Esophagus muscularis mucosa (tissue), 4 donors: ENCODE measurements around the gene EPSTI1.

Experiments used
- EP300 ChIP-seq: sonication (generic); formaldehyde crosslinking; IDR thresholded peaks from one replicate; pipeline ENCODE4 v1.6.1; 2017; ENCODE audit warnings: antibody characterized with exemption
- POLR2A ChIP-seq: fragments of 450-650 bp; IDR thresholded peaks from one replicate; pipeline ENCODE4 v1.6.1; 2017; ENCODE audit warnings: antibody characterized with exemption, moderate library complexity, mild to moderate bottlenecking, low read depth
- TF ChIP-seq, protein P1 (sequence below), 3 experiments: fragments of 200-600 bp in 2 of 3; fragments of 450-650 bp in 1 of 3; sonication (generic) in 2 of 3; IDR thresholded peaks; one replicate each; pipeline ENCODE4 v1.5.1; 2017 to 2019; ENCODE audit warnings: antibody characterized with exemption in 3 of 3, mild to moderate bottlenecking in 2 of 3, moderate library complexity in 1 of 3

DNA sequence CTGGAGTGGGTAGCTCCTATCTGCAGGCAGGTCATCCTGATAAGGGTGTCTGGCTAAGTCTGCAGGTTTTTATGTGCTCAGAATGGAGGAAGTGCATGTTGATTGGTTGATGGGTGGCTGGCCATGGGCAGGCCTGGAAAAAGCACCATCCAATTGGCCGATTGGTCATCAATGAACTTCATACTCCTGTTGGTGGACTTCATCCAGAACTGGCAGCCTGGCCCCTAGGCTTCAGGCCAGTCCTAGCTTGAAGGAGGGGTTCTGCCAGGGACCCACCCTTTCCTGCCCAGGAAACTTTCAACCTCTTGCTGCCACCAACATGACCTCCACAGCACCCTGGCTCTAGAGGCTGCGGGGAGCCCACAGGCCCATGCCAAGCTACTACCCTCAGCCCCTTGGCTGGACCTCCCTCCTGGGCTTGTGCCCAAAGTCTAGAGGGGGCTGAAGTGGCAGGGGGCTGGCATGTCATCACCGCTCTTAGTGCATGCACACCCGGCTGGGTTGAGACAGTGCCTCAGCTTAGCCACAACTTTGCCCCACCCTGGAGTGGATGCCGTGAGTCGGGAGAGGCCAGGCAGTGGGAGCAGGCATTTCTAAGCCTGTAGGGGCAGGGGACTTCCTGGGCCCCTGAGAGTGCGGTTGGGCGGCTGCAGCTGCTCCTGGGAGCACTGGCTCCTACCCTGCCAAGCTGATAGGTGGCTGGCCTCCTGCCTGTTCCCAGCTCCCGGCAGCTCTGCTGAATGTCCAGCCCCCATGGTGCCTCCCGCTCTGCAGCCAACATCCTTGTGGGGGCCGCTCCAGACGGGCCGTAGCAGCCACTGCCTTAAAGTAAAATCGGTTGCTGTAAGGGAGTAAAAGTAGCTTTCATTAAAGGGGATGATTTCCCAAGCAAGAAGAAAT is 44.6 kb upstream of the EPSTI1 start:
- TF ChIP-seq, protein P1, sequence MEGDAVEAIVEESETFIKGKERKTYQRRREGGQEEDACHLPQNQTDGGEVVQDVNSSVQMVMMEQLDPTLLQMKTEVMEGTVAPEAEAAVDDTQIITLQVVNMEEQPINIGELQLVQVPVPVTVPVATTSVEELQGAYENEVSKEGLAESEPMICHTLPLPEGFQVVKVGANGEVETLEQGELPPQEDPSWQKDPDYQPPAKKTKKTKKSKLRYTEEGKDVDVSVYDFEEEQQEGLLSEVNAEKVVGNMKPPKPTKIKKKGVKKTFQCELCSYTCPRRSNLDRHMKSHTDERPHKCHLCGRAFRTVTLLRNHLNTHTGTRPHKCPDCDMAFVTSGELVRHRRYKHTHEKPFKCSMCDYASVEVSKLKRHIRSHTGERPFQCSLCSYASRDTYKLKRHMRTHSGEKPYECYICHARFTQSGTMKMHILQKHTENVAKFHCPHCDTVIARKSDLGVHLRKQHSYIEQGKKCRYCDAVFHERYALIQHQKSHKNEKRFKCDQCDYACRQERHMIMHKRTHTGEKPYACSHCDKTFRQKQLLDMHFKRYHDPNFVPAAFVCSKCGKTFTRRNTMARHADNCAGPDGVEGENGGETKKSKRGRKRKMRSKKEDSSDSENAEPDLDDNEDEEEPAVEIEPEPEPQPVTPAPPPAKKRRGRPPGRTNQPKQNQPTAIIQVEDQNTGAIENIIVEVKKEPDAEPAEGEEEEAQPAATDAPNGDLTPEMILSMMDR (IDR thresholded peaks at IDR 0.05) = no peak
- no peak for TF ChIP-seq POLR2A
- no peak for TF ChIP-seq EP300
